ENCODE measurements around the gene USP7.

Gene USP7

GRCh38 chr16:8945626-8946296 is 17.9 kb downstream of the USP7 start:
- H3K4me1 ChIP-seq (ENCODE audit: low read depth, poor library complexity, severe bottlenecking) = peaks cover 74% of the 10 kb centered on the region
- H2AFZ ChIP-seq (ENCODE audit: low read depth) = no peak overlapping the region
- peaks cover 100% of the 10 kb centered on the region for H3K79me2 ChIP-seq (ENCODE audit: insufficient read depth, low read depth)
- peaks cover 97% of the 10 kb centered on the region for H4K20me1 ChIP-seq (ENCODE audit: insufficient read depth)
- no peak overlapping the region for H3K4me3 ChIP-seq (IDR thresholded peaks at IDR 0.05; ENCODE audit: insufficient read depth, low read depth, low read length)
- no peaks in the 10 kb centered on the region for H3K36me3 ChIP-seq (ENCODE audit: insufficient read depth)
- H3K27me3 ChIP-seq (ENCODE audit: insufficient read depth, low read depth) = no peaks in the 10 kb centered on the region
- H3K27ac ChIP-seq = no peak overlapping the region
- H3K9ac ChIP-seq = no peak overlapping the region
- TF ChIP-seq CTCF (conservative IDR thresholded peaks at IDR 0.05; ENCODE audit: low read depth, low read length) = no peak
- H3K4me2 ChIP-seq = peak overlapping the region; percentile 1; the same call in 1 of the 2 replicates

GRCh38 chr16:8943966-8944759 is 19.5 kb downstream of the USP7 start:
- Histone ChIP-seq H3K79me2 (ENCODE audit: insufficient read depth, low read depth) (peaks cover 100% of the 10 kb centered on the region), H3K36me3 (ENCODE audit: insufficient read depth) (no peaks in the 10 kb centered on the region), H3K4me3 (IDR thresholded peaks at IDR 0.05; ENCODE audit: insufficient read depth, low read depth, low read length) (no peak overlapping the region), H3K4me1 (ENCODE audit: low read depth, poor library complexity, severe bottlenecking) (peaks cover 74% of the 10 kb centered on the region), H3K4me2 (peak overlapping the region; percentile 1; the same call in 1 of the 2 replicates), H3K9ac (no peak overlapping the region), H3K27ac (no peak overlapping the region; the same call in 1 of the 2 replicates), H3K27me3 (ENCODE audit: insufficient read depth, low read depth) (no peaks in the 10 kb centered on the region), H2AFZ (ENCODE audit: low read depth) (no peak overlapping the region), H4K20me1 (ENCODE audit: insufficient read depth) (peaks cover 97% of the 10 kb centered on the region)
- TF ChIP-seq CTCF (conservative IDR thresholded peaks at IDR 0.05; ENCODE audit: low read depth, low read length) = no peak

GRCh38 chr16:8943001-8943763 is 20.5 kb downstream of the USP7 start:
- Histone ChIP-seq H3K79me2 (ENCODE audit: insufficient read depth, low read depth) (peaks cover 100% of the 10 kb centered on the region), H2AFZ (ENCODE audit: low read depth) (no peak overlapping the region), H3K4me1 (ENCODE audit: low read depth, poor library complexity, severe bottlenecking) (peaks cover 73% of the 10 kb centered on the region), H3K27ac (no peak overlapping the region), H3K9ac (no peak overlapping the region), H3K36me3 (ENCODE audit: insufficient read depth) (no peaks in the 10 kb centered on the region), H3K27me3 (ENCODE audit: insufficient read depth, low read depth) (no peaks in the 10 kb centered on the region), H3K4me2 (no peak overlapping the region), H3K4me3 (IDR thresholded peaks at IDR 0.05; ENCODE audit: insufficient read depth, low read depth, low read length) (no peak overlapping the region), H4K20me1 (ENCODE audit: insufficient read depth) (peaks cover 97% of the 10 kb centered on the region)
- no peak for TF ChIP-seq CTCF (conservative IDR thresholded peaks at IDR 0.05; ENCODE audit: low read depth, low read length)

GRCh38 chr16:8941718-8942344 is 21.9 kb downstream of the USP7 start:
- H4K20me1 ChIP-seq (ENCODE audit: insufficient read depth) = peaks cover 97% of the 10 kb centered on the region

More at GRCh38 chr16:8941718-8942344, 21.9 kb downstream of the USP7 start:
- Histone ChIP-seq H3K4me3 (IDR thresholded peaks at IDR 0.05; ENCODE audit: insufficient read depth, low read depth, low read length) (no peak overlapping the region), H3K9ac (no peak overlapping the region), H3K27me3 (ENCODE audit: insufficient read depth, low read depth) (no peaks in the 10 kb centered on the region), H3K27ac (no peak overlapping the region), H3K4me2 (no peak overlapping the region), H2AFZ (ENCODE audit: low read depth) (no peak overlapping the region), H3K4me1 (ENCODE audit: low read depth, poor library complexity, severe bottlenecking) (peaks cover 73% of the 10 kb centered on the region), H3K36me3 (ENCODE audit: insufficient read depth) (no peaks in the 10 kb centered on the region), H3K79me2 (ENCODE audit: insufficient read depth, low read depth) (peaks cover 100% of the 10 kb centered on the region)
- TF ChIP-seq CTCF (conservative IDR thresholded peaks at IDR 0.05; ENCODE audit: low read depth, low read length) = no peak
